Keratinocyte (primary cell): ENCODE measurements around the gene CXorf65. TPM values are rescaled to one million over a fixed set of nuclear protein-coding genes. Genes with fewer than 3 reads are reported as not detected.

ENCODE experiments used
- DNase-seq: peaks from one replicate; pipeline ENCODE4 v3.0.0-alpha.2; 2011; ENCODE audit warnings: low read depth, missing footprints, low spot score
- FAIRE-seq: peaks from 2 replicates; lab custom pipeline; 2011; peaks lifted over from hg19 to GRCh38; lab: Jason Lieb, UNC
- H2AFZ ChIP-seq: 2 replicates; pipeline ENCODE4 v1.6.0; 2012; ENCODE audit warnings: low read length, control low read depth, inconsistent platforms; ENCODE audit not compliant: control insufficient read depth
- H3K27ac ChIP-seq: 2 replicates; pipeline ENCODE4 v1.5.1; 2011; ENCODE audit warnings: low read length; ENCODE audit not compliant: control insufficient read depth, insufficient read depth
- H3K27me3 ChIP-seq: 3 replicates; pipeline ENCODE4 v1.6.0; 2011; ENCODE audit warnings: low read length; ENCODE audit not compliant: control insufficient read depth, insufficient read depth; ENCODE audit errors: extremely low read depth
- H3K36me3 ChIP-seq, 2 experiments: 2 replicates in 1 of 2; 3 replicates in 1 of 2; pipeline ENCODE4 v1.5.1; 2011; ENCODE audit warnings: low read length in 2 of 2, mild to moderate bottlenecking in 1 of 2; ENCODE audit not compliant: control insufficient read depth in 2 of 2, insufficient read depth in 2 of 2; ENCODE audit errors: extremely low read depth in 1 of 2
- H3K4me1 ChIP-seq: 3 replicates; pipeline ENCODE4 v1.5.1; 2011; ENCODE audit warnings: low read length; ENCODE audit not compliant: control insufficient read depth, insufficient read depth; ENCODE audit errors: extremely low read depth
- H3K4me2 ChIP-seq: 3 replicates; pipeline ENCODE4 v1.6.0; 2011; ENCODE audit warnings: low read depth, low read length; ENCODE audit not compliant: control insufficient read depth, insufficient read depth; ENCODE audit errors: extremely low read depth
- H3K4me3 ChIP-seq, 3 experiments: fragments of 200-600 bp in 1 of 3; sonication (generic) in 1 of 3; 2 replicates in 2 of 3; 3 replicates in 1 of 3; pipeline ENCODE4 v1.5.1; 2011 to 2016; ENCODE audit warnings: low read length in 3 of 3, mild to moderate bottlenecking in 3 of 3, control low read depth in 2 of 3, inconsistent platforms in 1 of 3, low read depth in 1 of 3, mixed read lengths in 1 of 3, mixed run types in 1 of 3, moderate library complexity in 1 of 3; ENCODE audit not compliant: control insufficient read depth in 2 of 3, insufficient read depth in 2 of 3; ENCODE audit errors: extremely low read depth in 1 of 3
- H3K79me2 ChIP-seq: 2 replicates; pipeline ENCODE4 v1.6.0; 2012; ENCODE audit warnings: low read length; ENCODE audit not compliant: control insufficient read depth, insufficient read depth
- H3K9ac ChIP-seq: 3 replicates; pipeline ENCODE4 v1.6.0; 2011; ENCODE audit warnings: low read length; ENCODE audit not compliant: control insufficient read depth, insufficient read depth; ENCODE audit errors: extremely low read depth
- H3K9me1 ChIP-seq: 3 replicates; pipeline ENCODE4 v1.6.0; 2011; ENCODE audit warnings: low read length; ENCODE audit not compliant: control insufficient read depth, insufficient read depth; ENCODE audit errors: extremely low read depth
- H3K9me3 ChIP-seq: 2 replicates; pipeline ENCODE4 v1.5.1; 2012; ENCODE audit warnings: low read depth, low read length; ENCODE audit not compliant: control insufficient read depth
- H4K20me1 ChIP-seq: 3 replicates; pipeline ENCODE4 v1.6.0; 2011; ENCODE audit warnings: low read length; ENCODE audit not compliant: control insufficient read depth, insufficient read depth; ENCODE audit errors: extremely low read depth
- CTCF ChIP-seq, 3 experiments: IDR thresholded peaks in 1 of 3; conservative IDR thresholded peaks in 1 of 3; optimal IDR thresholded peaks in 1 of 3; 2 replicates in 2 of 3; 3 replicates in 1 of 3; pipeline versions ENCODE3 to v1.5.1; 2011; ENCODE audit warnings: low read length in 3 of 3, mild to moderate bottlenecking in 3 of 3, moderate library complexity in 2 of 3, control low read depth in 1 of 3, inconsistent platforms in 1 of 3; ENCODE audit not compliant: insufficient read depth in 2 of 3; ENCODE audit errors: extremely low read depth in 1 of 3
- EZH2 ChIP-seq: IDR thresholded peaks from one replicate; pipeline ENCODE4 v1.6.1; 2012; ENCODE audit warnings: inconsistent platforms, mild to moderate bottlenecking, low read length, moderate library complexity
- dilution Hi-C: fragments of 300-500 bp; cut with MboI; formaldehyde crosslinking; loops from one replicate; pipeline ENCODE4 v1.7.0; 2020; ENCODE audit warnings: low sequenced_read_pairs; ENCODE audit not compliant: extremely low pct_ligation_motif_present
- polyA plus RNA-seq, 5 experiments: library from polyadenylated mRNA; depleted of rRNA in 3 of 5; stranded (reverse) in 3 of 5; stranded (forward) in 1 of 5; unstranded in 1 of 5; fragments of >200 nt; gene quantifications; 1 replicate in 1 of 5; 2 replicates in 3 of 5; 3 replicates in 1 of 5; pipeline versions ENCODE4 v1.2.1 to v1.2.3, GENCODE V29; 2011 to 2012; ENCODE audit warnings: missing spikeins in 2 of 5, low read depth in 1 of 5, low replicate concordance in 1 of 5

CXorf65 gene
- polyA plus RNA-seq, 1 donor (not counting 4 experiments of a cell fraction or from before 2014, with no cell fraction given), result not detected

- Histone ChIP-seq H2AFZ (peak overlapping the region; percentile 87), H3K36me3 (no peaks in the 10 kb centered on the region), H3K4me1 (no peaks in the 10 kb centered on the region), H3K9me3 (no peaks in the 10 kb centered on the region), H3K4me3 (peak overlapping the region; percentile 46 to 70 (median 48)), H4K20me1 (no peaks in the 10 kb centered on the region), H3K9ac (peak overlapping the region; percentile 67), H3K27ac (no peak overlapping the region), H3K9me1 (no peaks in the 10 kb centered on the region), H3K4me2 (peak overlapping the region; percentile 63), H3K79me2 (no peaks in the 10 kb centered on the region), H3K27me3 (no peaks in the 10 kb centered on the region)
- TF ChIP-seq EZH2, result no peak
- no peak for TF ChIP-seq CTCF (optimal IDR thresholded peaks at IDR 0.05 in 1 of 3, IDR thresholded peaks at IDR 0.05 in 1 of 3, conservative IDR thresholded peaks at IDR 0.05 in 1 of 3; ENCODE audit: extremely low read depth in 1 of 3, insufficient read depth in 2 of 3, low read length in 3 of 3)
- dilution Hi-C loops, result no loop called here
- DNase-seq (no peak), FAIRE-seq (peak; percentile 41)
Measured at GRCh38 chrX:71095033-71095432, 11.5 kb downstream of the CXorf65 start.

GRCh38 chrX:71091263-71091662 lies 15.3 kb downstream of the CXorf65 start:
- dilution Hi-C loops, result no loop called here
- FAIRE-seq, result no peak
- no peaks in the 10 kb centered on the region for H3K9me3 ChIP-seq
- H3K27me3 ChIP-seq, result no peaks in the 10 kb centered on the region
- no peak overlapping the region for H3K9ac ChIP-seq
- no peak for DNase-seq
- no peak for TF ChIP-seq CTCF (optimal IDR thresholded peaks at IDR 0.05 in 1 of 3, IDR thresholded peaks at IDR 0.05 in 1 of 3, conservative IDR thresholded peaks at IDR 0.05 in 1 of 3; ENCODE audit: extremely low read depth in 1 of 3, insufficient read depth in 2 of 3, low read length in 3 of 3)
- TF ChIP-seq EZH2, result no peak
- H2AFZ ChIP-seq, result no peak overlapping the region
- H4K20me1 ChIP-seq, result no peaks in the 10 kb centered on the region
- no peak overlapping the region for H3K4me2 ChIP-seq
- no peak overlapping the region for H3K27ac ChIP-seq
- H3K79me2 ChIP-seq, result no peaks in the 10 kb centered on the region
- H3K4me3 ChIP-seq, result no peak overlapping the region
- no peaks in the 10 kb centered on the region for H3K4me1 ChIP-seq
- H3K9me1 ChIP-seq, result no peaks in the 10 kb centered on the region
- H3K36me3 ChIP-seq, result no peaks in the 10 kb centered on the region
